Muscle of leg (tissue), 11 donors: ENCODE data around the gene ALG6. TPM values are rescaled to one million over a fixed set of nuclear protein-coding genes. Genes with fewer than 3 reads are reported as not detected.

Experiments used
- DNase-seq: peaks from one replicate; pipeline ENCODE4 v3.0.0; 2013
- H3K27ac ChIP-seq: one replicate; pipeline ENCODE4 v1.5.1; 2013; ENCODE audit warnings: mild to moderate bottlenecking, low read length, control low read depth
- H3K27me3 ChIP-seq: one replicate; pipeline ENCODE4 v1.6.1; 2013; ENCODE audit warnings: low read length; ENCODE audit not compliant: control insufficient read depth, insufficient read depth
- H3K36me3 ChIP-seq: one replicate; pipeline ENCODE4 v1.6.1; 2013; ENCODE audit warnings: low read length; ENCODE audit not compliant: control insufficient read depth, insufficient read depth
- H3K4me1 ChIP-seq: one replicate; pipeline ENCODE4 v1.6.1; 2013; ENCODE audit warnings: low read length; ENCODE audit not compliant: control insufficient read depth, insufficient read depth
- H3K4me3 ChIP-seq: one replicate; pipeline ENCODE4 v1.5.1; 2013; ENCODE audit warnings: low read length, control low read depth
- H3K9me3 ChIP-seq: replicated peaks from 2 replicates; pipeline ENCODE4 v1.6.1; 2013; ENCODE audit warnings: low read depth, low read length; ENCODE audit not compliant: control insufficient read depth
- WGBS: methylation state at CpG from one replicate; pipeline ENCODE4 v1.1.5; 2013; ENCODE audit warnings: missing lambda C conversion rate; ENCODE audit not compliant: insufficient coverage; 5-methylcytosine and 5-hydroxymethylcytosine counted together
- polyA plus RNA-seq, 8 donors: library from polyadenylated mRNA; unstranded; fragments of 120-200 nt; gene quantifications; one replicate each; pipeline versions ENCODE4 v1.2.1 to v1.2.3, GENCODE V29; 2013; ENCODE audit warnings: inconsistent platforms in 1 of 8, low replicate concordance in 1 of 8; ENCODE audit not compliant: insufficient read length in 8 of 8, insufficient read depth in 1 of 8
- total RNA-seq: library from RNA; stranded (reverse); fragments of 120-200 nt; gene quantifications from one replicate; pipeline ENCODE4 v1.2.4, GENCODE V29; 2013

Gene ALG6
- total and polyA plus RNA-seq, 9 donors = 12.2 to 19.5 (median 14.3) TPM

DNA sequence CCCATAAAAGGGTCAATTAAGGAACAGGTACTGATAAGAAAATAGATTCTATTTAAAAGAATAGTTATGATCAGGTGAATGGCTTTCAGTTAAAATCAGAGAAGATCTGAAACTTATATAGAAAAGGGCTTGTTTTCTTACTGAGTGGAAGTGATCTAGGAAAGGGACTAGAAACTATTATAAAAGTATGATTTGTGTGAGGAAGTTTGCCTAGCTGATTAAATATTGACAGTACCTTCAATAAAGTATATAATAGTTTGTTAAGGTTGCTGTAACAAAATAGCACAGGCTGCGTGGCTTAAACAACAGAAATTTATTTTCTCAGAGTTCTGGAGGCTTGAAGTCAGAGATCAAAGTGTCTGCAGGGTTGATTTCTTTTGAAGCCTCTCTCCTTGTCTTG is 5.4 kb upstream of the ALG6 start:
- Histone ChIP-seq H3K27me3 (peaks cover 3% of the 10 kb centered on the region), H3K9me3 (no peaks in the 10 kb centered on the region), H3K4me1 (peaks cover 12% of the 10 kb centered on the region), H3K36me3 (no peaks in the 10 kb centered on the region), H3K4me3 (no peak overlapping the region), H3K27ac (no peak overlapping the region)
- DNase-seq = no peak
- WGBS = no CpG with 5 or more reads among the region's 1 CpG

DNA sequence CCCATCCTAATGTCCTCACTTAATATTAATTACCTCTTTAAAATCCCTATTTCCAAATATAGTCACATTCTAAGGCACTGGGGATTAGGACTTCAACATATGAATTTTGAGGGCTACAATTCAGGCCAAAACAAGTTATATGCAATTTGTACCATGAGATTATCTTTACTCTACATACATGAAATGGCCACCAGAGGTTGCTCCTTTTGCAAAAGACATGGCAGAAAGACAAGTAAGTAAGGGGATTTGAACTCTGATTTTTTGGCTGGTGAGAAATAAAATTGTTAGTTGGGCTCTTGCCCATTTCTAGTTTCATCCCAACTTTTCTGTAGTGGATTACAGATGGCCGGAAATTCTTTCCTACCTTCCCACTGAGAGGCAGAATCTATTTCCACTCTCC is 4.8 kb upstream of the ALG6 start:
- DNase-seq = no peak
- WGBS = no CpG with 5 or more reads among the region's 1 CpG
- Histone ChIP-seq H3K27me3 (no peaks in the 10 kb centered on the region), H3K9me3 (no peaks in the 10 kb centered on the region), H3K4me1 (peaks cover 13% of the 10 kb centered on the region), H3K36me3 (no peaks in the 10 kb centered on the region), H3K27ac (no peak overlapping the region), H3K4me3 (no peak overlapping the region)

DNA sequence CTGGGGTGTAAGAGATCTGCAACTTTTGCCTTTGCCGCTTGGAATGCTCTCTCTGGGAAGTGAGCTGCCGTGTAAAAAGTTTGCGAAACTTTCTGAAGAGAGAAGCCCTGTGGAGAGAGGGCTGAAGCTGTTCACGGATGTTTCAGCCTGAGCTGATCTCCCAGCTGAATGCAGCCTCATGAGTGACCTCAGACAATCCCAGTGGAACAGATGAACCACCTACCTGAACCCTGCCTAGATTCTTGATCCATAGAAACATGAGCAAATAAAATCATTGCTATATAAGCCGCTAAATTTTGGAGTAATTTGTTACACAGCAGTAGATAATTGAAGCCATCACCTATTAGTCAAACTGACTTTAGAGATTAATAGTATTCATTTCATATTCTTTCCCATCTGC is 4.4 kb upstream of the ALG6 start:
- no peaks in the 10 kb centered on the region for H3K9me3 ChIP-seq
- no peaks in the 10 kb centered on the region for H3K27me3 ChIP-seq
- no peak for DNase-seq
- no peak overlapping the region for H3K4me3 ChIP-seq
- 83% methylated on average over 3 of the region's 5 CpGs for WGBS
- H3K36me3 ChIP-seq = no peaks in the 10 kb centered on the region
- peaks cover 13% of the 10 kb centered on the region for H3K4me1 ChIP-seq
- H3K27ac ChIP-seq = no peak overlapping the region

DNA sequence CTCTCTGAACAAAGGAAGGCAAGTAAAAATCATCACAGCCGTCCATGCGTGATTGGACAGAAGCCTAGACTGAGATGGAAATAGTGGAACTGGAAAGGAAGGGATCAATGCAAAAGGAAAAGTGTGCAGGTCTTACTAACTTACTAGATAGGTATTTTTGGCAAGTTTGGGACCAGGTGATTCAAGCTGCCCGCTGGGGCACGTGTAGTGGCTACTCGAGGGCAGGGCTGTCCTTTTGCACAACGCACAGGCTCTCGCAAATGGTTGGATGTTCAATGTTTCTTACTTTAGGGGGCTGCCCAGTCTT is 566 bp upstream of the ALG6 start:
- Histone ChIP-seq H3K27ac (peak overlapping the region; percentile 77), H3K36me3 (peaks cover 3% of the 10 kb centered on the region), H3K9me3 (no peaks in the 10 kb centered on the region), H3K4me3 (peak overlapping the region; percentile 82), H3K4me1 (peaks cover 13% of the 10 kb centered on the region), H3K27me3 (no peaks in the 10 kb centered on the region)
- WGBS = 59% methylated on average over 5 of the region's 7 CpGs
- DNase-seq = no peak

DNA sequence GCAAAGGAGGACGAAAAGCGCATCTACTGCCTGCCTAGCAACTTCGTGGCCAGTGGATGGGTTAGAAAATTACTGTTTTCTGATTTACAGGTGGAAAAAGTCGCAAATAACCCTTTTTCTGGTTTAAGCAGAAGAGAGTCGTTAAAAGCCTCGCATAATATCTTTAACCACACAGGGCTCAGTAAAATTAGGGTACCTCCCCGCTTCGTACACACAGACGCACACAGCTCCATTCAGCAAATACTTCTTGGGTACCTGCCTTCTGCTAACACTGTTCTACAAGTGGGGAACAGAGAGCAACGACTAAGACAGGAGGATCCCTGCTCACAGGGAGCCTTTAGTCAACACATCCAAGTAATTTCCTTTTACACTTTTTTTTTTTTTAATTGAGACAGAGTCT is 704 bp downstream of the ALG6 start:
- no peaks in the 10 kb centered on the region for H3K9me3 ChIP-seq
- H3K27me3 ChIP-seq = no peaks in the 10 kb centered on the region
- H3K27ac ChIP-seq = peak overlapping the region; percentile 84
- H3K36me3 ChIP-seq = peaks cover 4% of the 10 kb centered on the region
- H3K4me3 ChIP-seq = peak overlapping the region; percentile 82
- 0% methylated on average over 7 of the region's 10 CpGs for WGBS
- peaks cover 13% of the 10 kb centered on the region for H3K4me1 ChIP-seq
- DNase-seq = no peak

DNA sequence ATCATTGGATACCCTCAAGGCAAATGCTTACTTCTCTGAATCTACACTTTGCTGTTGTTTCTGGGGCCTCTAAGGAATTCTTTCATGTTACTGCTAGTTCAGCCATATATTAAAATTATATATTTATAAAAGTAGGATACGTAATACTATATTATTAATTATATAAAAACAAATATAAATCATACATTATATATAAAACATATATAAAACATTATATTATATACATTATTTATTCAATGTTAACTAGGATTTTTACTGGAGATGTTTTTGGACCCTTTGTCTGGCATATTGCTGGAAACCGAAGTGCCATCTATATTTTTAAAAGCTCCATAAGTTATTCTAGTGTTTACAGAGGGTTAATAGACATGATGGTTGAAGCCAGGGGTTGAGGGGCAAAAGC is 12.2 kb downstream of the ALG6 start:
- H3K4me3 ChIP-seq = no peak overlapping the region
- no peaks in the 10 kb centered on the region for H3K4me1 ChIP-seq
- DNase-seq = no peak
- WGBS = no CpG with 5 or more reads among the region's 2 CpGs
- peaks cover 11% of the 10 kb centered on the region for H3K36me3 ChIP-seq
- no peak overlapping the region for H3K27ac ChIP-seq
- no peaks in the 10 kb centered on the region for H3K27me3 ChIP-seq
- H3K9me3 ChIP-seq = peaks cover 2% of the 10 kb centered on the region

DNA sequence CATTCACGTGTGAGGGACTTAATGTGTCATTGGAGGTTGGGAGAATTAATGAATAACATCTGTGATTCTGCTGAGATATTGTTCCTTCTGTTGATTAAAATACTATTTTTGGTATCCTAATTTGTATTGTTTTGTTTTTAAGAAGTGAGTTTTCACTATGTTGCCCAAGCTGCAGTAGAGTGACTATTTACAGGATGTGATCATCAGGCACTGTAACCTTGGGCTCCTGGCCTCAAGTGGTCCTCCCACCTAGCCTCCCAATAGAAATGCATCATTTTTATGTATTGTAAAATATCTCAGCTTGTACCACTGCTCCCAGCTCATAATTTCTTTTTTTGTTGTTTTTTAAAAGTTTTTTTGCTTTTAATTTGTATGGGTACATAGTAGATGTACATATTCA is 14.3 kb downstream of the ALG6 start:
- WGBS = no CpG with 5 or more reads among the region's 1 CpG
- peaks cover 2% of the 10 kb centered on the region for H3K9me3 ChIP-seq
- no peak for DNase-seq

DNA sequence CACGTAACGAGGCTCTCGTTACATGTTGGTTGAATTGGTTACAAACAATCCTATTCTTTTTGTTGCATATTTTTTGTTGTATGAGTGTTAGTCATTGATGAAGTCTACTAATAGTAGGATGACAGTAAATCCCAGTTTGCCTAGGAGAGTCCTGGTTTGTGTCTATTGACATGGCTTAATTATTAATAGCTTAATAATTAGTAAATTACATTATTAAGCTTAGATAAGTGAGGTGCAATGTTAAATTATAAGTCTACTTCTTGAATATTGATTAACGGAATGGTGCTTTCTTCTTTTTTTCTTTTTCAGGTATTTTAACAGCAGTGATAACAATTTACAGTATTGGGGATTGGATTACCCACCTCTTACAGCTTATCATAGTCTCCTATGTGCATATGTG is 34.5 kb downstream of the ALG6 start:
- H3K9me3 ChIP-seq = no peaks in the 10 kb centered on the region
- H3K4me3 ChIP-seq = no peak overlapping the region
- DNase-seq = no peak
- no peaks in the 10 kb centered on the region for H3K27me3 ChIP-seq
- peaks cover 3% of the 10 kb centered on the region for H3K36me3 ChIP-seq
- H3K27ac ChIP-seq = no peak overlapping the region
- no CpG with 5 or more reads among the region's 4 CpGs for WGBS
- H3K4me1 ChIP-seq = no peaks in the 10 kb centered on the region

More for the DNA sequence above, 14.3 kb downstream of the ALG6 start:
- Histone ChIP-seq H3K4me1 (no peaks in the 10 kb centered on the region), H3K4me3 (no peak overlapping the region), H3K27ac (no peak overlapping the region), H3K36me3 (peaks cover 9% of the 10 kb centered on the region), H3K27me3 (no peaks in the 10 kb centered on the region)

DNA sequence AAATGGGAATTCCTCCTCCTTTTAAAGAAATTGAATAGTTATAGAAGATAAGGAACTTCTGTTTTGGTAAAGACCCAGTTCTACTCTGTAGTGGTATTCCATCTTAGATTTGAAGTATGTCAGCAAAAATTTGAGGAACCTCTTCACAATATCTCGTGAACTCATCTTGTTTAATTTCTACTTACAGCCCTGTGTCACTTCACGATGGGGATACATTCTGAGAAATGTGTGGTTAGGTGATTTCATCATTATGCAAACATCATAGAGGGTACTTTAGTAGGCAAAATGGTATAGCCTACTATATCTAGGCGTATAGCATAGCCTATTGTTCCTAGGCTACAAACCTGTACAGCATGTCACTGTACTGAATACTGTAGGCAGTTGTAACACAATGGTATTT is 36.0 kb downstream of the ALG6 start:
- no peak overlapping the region for H3K4me3 ChIP-seq
- no CpG with 5 or more reads among the region's 3 CpGs for WGBS

DNA sequence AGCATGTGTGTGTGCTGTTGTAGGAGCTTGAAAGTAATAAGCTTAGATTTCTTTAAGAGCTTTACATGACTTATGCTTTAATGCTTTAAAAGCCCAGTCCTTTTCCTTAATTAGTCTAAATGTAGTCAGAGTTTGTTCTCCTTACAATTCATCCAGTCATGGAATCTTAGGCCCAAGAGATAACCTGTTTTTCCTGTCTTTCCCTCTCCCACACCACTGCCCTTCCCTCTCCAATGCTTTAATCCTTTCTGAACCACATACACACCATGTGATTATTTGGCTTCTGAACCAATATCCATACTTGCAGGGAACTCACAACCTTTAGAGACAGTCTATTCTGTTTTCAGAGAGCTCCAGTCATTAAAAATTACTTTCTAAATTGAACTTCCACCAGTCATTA is 37.6 kb downstream of the ALG6 start:
- H3K4me1 ChIP-seq = no peaks in the 10 kb centered on the region
- no peaks in the 10 kb centered on the region for H3K36me3 ChIP-seq
- no peaks in the 10 kb centered on the region for H3K27me3 ChIP-seq
- H3K9me3 ChIP-seq = no peaks in the 10 kb centered on the region
- no peak overlapping the region for H3K4me3 ChIP-seq
- H3K27ac ChIP-seq = no peak overlapping the region
- no peak for DNase-seq

More for the DNA sequence above, 36.0 kb downstream of the ALG6 start:
- DNase-seq = no peak
- Histone ChIP-seq H3K9me3 (no peaks in the 10 kb centered on the region), H3K4me1 (no peaks in the 10 kb centered on the region), H3K36me3 (peaks cover 3% of the 10 kb centered on the region), H3K27ac (no peak overlapping the region), H3K27me3 (no peaks in the 10 kb centered on the region)

DNA sequence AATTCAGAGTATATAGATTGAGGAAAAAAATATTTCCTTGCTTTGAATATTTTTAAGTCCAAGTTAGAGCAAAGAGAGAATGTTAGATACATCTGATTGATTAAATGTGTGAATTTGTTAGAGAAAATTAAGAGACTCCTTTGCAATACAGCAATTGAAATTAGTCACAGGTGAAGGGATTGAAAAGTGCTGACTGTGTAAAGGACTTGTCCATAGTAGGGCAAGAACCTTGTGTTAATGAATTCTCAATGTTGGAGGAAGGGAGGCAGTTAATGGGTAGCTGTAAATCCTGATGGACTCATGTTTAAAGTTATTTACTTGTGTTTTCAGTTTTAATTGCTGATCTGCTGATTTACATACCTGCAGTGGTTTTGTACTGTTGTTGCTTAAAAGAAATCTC is 38.6 kb downstream of the ALG6 start:
- H3K9me3 ChIP-seq = no peaks in the 10 kb centered on the region
- no peaks in the 10 kb centered on the region for H3K4me1 ChIP-seq
- DNase-seq = no peak
- H3K4me3 ChIP-seq = no peak overlapping the region
- H3K27ac ChIP-seq = no peak overlapping the region
- H3K27me3 ChIP-seq = no peaks in the 10 kb centered on the region
- no peaks in the 10 kb centered on the region for H3K36me3 ChIP-seq
